Lower leg skin (tissue), 4 donors: ENCODE results near the gene ZFYVE21. TPM values are rescaled to one million over a fixed set of nuclear protein-coding genes. Genes with fewer than 3 reads are reported as not detected.

Experiments
- DNase-seq, 2 donors: peaks; one replicate each; pipeline ENCODE4 v3.0.0-alpha.2; 2019; ENCODE audit warnings: low spot score in 2 of 2
- H3K4me3 ChIP-seq: fragments of 200-600 bp; sonication (generic); 2 replicates; pipeline ENCODE4 v1.5.1; 2017; ENCODE audit warnings: mild to moderate bottlenecking, low read depth; ENCODE audit not compliant: poor library complexity, severe bottlenecking
- CTCF ChIP-seq, 3 donors: fragments of 450-650 bp; IDR thresholded peaks; one replicate each; pipeline ENCODE4 v1.5.1; 2016; ENCODE audit warnings: antibody characterized with exemption in 3 of 3, mild to moderate bottlenecking in 3 of 3, moderate library complexity in 2 of 3
- POLR2A ChIP-seq, 2 donors: fragments of 450-650 bp; IDR thresholded peaks; one replicate each; pipeline ENCODE4 v1.6.1; 2016 to 2017; ENCODE audit warnings: antibody characterized with exemption in 2 of 2, mild to moderate bottlenecking in 1 of 2, moderate library complexity in 1 of 2
- WGBS, 2 donors: methylation state at CpG; one replicate each; pipeline ENCODE4 v1.1.5; 2018; 5-methylcytosine and 5-hydroxymethylcytosine counted together
- intact Hi-C: fragments of 100-400 bp; cut with DNase I; formaldehyde crosslinking; loops from one replicate; pipeline ENCODE4 v1.15.0; 2023; ENCODE audit warnings: low total_unique reads
- total RNA-seq, 4 donors: library from RNA; depleted of rRNA; stranded (reverse); fragments of >200 nt; gene quantifications; one replicate each; pipeline ENCODE4 v1.1.0, GENCODE V29; 2016

Gene ZFYVE21
- total RNA-seq, 4 donors from 2014 or later, result 133 to 269 (median 154) TPM

DNA sequence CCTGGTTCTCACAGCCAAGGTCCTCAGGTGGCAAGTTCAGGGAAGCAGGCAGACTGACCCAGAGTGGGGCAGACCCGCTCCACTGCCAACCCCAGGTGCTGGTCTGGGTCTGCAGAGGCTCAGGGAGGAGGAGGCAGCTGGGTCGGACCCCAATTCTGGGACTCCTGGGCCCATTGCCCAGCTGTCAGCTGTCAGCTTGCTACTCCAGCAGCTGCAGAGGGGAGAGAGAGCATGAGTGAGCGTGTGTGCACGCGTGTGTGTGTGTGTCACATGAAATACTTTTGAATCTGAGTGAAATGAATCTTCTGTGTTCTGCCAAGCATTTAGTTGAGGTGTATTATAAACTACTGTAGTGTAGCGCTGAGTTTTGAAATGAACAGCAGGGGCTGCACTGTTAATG is 31.1 kb upstream of the ZFYVE21 start:
- DNase-seq, result no peak
- no peak overlapping the region for H3K4me3 ChIP-seq
- intact Hi-C loops, result no loop called here
- 86 to 98% methylated on average over 5 to 6 of the region's 6 CpGs for WGBS, 2 donors
- TF ChIP-seq CTCF (IDR thresholded peaks at IDR 0.05) (no peak), POLR2A (IDR thresholded peaks at IDR 0.05) (no peak)

DNA sequence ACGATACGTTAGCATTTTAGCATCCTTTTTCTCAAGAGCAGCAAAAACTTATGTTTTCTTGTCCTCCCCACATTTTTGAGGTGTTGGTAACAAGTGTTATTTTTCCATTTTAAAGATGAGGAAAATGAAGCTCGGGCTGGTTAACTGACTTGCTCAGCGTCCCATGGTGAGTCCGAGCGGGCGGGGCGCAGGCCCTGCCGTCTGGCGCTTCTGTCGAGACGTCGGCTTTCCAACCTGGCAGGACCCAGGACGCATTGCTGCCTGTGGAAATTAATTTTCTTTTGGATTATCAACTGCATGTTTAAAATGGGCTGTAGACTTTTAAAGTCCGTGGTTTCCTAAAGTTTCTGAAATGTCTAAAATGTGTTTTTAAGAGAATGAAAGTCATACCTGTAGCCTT is 30.7 kb upstream of the ZFYVE21 start:
- H3K4me3 ChIP-seq, result no peak overlapping the region
- intact Hi-C loops, result no loop called here
- TF ChIP-seq POLR2A (IDR thresholded peaks at IDR 0.05) (no peak), CTCF (IDR thresholded peaks at IDR 0.05) (no peak)
- no peak for DNase-seq
- WGBS, 2 donors, result 87 to 88% methylated on average over 15 of the region's 15 CpGs

DNA sequence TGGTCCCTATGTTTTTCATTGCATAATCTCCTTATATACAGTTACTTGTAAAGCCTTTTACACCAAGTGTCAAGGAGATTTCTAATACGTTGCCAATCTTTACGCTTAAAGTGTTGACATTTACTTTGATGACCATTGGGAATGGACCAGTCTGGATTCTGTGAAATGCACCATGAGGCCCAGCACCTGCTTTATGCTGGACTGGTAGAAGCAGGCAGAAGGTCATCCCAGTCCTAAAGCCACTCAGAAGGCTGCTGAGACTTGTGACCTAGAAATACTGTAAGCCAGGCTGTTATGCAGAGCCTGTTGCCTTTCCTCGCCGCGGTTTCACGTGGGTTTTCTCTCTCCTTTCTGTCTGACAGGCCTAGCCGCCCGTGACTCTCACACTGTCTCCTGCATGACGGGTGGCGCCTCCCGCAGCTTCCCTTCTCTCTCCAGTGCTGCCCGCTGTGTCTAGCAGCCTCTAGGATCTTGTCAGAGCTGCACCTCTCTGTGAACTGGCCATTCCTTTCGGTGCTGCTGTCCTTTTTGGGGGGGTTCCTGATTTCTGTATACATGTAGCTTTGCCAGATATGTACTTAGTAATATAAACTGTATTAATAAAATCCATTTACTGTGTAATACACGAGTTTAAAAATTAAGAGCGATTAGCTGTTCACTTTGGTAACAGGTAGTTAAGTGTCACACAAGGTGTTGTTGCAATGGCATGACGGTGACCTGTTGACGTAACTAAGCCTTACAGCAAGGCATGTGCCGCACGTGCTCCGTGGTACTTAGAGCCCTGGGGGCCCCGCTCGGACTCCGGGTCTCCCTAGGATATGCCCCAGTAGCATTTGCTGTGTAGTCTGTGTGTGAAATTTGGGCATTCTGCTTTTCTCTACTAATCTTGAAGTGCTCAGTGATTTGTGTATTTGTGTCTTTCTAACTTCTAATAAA is 30.1 kb upstream of the ZFYVE21 start:
- DNase-seq, result no peak
- no peak for TF ChIP-seq CTCF (IDR thresholded peaks at IDR 0.05)
- no peak for TF ChIP-seq POLR2A (IDR thresholded peaks at IDR 0.05)
- intact Hi-C loops, result no loop called here
- H3K4me3 ChIP-seq, result no peak overlapping the region
- 87 to 92% methylated on average over 23 of the region's 23 CpGs for WGBS, 2 donors

DNA sequence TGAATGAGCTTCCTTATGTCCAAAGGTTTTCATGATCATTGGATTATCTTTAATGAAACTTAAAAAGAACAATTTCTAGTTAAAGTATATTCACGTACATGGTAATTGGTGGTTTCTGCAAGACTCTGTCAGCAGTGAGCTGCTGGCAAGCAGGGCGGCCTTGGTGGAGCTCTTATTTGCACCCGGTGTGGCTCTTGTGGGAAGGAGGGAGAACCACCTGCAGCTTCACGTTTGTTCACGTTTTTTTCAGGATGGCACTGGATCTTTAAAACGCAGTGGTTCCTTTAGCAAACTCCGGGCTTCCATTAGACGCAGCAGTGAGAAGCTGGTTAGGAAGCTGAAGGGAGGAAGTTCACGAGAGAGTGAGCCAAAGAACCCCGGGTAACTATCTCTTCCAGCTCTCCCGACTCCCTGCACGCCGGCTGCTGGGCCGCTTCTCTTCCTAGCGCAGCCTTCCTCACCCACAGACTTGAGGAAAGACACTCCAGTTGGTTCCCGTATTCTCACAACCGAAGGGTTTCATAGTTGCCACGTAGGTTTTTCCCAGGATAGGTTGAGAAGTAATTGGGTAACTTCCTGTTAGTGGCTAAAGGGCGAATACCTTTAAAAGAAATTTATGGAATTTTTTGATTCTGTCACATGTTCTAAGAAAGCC is 28.7 kb upstream of the ZFYVE21 start:
- DNase-seq, result no peak
- 76 to 78% methylated on average over 19 of the region's 19 CpGs for WGBS, 2 donors
- TF ChIP-seq POLR2A (IDR thresholded peaks at IDR 0.05), result no peak
- TF ChIP-seq CTCF (IDR thresholded peaks at IDR 0.05), result no peak
- no peak overlapping the region for H3K4me3 ChIP-seq
- intact Hi-C loops, result no loop called here

DNA sequence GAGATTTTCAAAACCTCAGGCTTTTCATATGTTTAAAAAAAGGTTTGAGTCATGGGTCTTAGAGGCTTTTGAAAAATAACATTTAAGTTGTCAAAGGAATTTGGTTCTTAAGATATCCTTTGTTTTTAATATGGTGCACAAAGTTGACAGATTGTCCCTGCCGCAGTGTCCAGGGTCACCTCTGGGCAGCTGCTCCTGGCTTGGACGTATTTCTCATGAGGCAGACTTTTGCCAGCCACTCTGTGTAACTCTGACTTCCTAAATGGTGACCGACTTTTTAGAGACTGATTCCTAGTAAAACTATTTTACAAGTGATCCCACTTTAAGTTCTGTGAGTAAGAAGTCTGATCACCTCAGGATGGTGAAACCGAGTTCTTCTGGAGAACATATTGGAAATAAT is 27.9 kb upstream of the ZFYVE21 start:
- DNase-seq, result no peak
- TF ChIP-seq CTCF (IDR thresholded peaks at IDR 0.05) (no peak), POLR2A (IDR thresholded peaks at IDR 0.05) (no peak)
- 95 to 96% methylated on average over 4 of the region's 4 CpGs for WGBS, 2 donors
- H3K4me3 ChIP-seq, result no peak overlapping the region
- intact Hi-C loops, result no loop called here
